ENCODE results near the gene ADAD2.

The ADAD2 gene

GRCh38 chr16:84190731-84191388 is at the start of gene ADAD2:
TSS of gene ADAD2 (plus strand) at chr16:84191157. CDS start at chr16:84191231, 74 bp downstream.
- no peak for DNase-seq

GRCh38 chr16:84143081-84143480 is 47.9 kb upstream of the ADAD2 start:
- DNase-seq = no peak

DNA sequence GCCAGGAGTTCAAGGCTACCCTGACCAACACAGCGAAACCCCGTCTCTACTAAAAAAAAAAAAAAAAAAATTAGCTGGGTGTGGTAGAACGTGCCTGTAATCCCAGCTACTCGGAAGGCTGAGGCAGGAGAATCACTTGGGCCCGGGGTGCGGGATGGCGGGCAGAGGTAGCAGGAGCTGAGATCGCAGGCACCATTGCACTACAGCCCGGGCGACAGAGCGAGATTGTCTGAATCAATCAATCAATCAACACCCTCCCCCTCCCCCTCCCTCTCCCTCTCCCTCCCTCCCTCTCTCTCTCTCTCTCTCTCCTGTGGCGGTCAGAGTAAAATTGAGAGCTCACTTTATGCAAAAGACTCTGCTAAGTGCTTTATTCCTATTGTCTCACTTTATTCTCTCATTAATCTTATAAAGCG is 47.2 kb upstream of the ADAD2 start:
- peak; percentile 21 for DNase-seq

GRCh38 chr16:84144209-84144858 is 46.6 kb upstream of the ADAD2 start:
- peak; percentile 60 for DNase-seq

- DNase-seq = peak; percentile 95
Observed at GRCh38 chr16:84144859-84145639, 45.9 kb upstream of the ADAD2 start, which contains the start of the genes DNAAF1 and HSDL1. TSS of gene DNAAF1 (plus strand) at chr16:84145308. CDS start at chr16:84145441, 133 bp downstream. TSS of gene HSDL1 (minus strand) at chr16:84145177. CDS start at chr16:84131321, 13,856 bp downstream.

DNA sequence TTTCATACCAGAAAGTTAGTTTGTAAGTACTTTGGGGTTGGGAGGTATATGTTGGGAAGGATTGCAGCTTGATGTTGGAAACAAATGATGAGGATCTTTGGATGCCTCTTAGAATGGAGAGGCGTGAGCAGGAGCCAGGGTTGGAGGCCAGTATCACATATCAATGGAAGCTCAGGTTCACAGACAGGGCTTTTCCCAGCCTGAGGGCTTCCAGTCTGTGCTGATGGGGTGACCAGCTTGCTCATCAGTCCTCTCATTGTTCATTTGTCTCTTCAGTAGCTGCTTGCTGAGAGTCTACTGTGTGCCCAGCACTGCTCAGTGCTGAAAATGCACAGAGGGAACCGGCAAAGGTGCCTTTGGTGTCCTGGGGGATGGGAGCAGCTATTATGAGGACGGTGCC is 40.0 kb upstream of the ADAD2 start:
- no peak for DNase-seq

DNA sequence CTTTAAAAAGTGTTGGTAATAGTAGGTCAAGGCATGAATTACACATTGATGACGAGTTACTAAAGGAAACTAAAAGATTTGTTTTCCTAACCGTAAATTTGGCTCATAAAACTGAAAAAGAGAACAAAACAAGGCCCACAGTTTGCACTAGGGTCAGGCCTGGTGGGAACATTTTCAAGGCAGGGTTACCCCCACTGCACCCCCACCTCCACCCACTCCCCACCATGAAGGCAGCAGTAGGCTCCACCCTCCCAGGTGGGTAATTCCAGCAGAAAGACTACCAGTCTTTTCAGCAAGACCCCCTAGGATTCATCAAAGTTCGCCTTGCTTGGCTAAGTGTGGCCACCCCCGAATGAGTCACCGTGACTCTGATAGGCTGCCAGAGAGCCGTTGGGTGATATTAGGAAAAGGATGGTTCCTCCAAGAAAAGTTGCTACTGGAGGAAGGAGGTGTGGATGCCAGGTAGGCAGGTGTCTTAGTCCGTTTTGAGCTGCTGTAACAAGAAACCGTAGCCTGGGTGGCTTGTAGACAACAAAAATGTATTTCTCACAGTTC is 37.2 kb upstream of the ADAD2 start:
- no peak for DNase-seq

GRCh38 chr16:84155226-84155625 is 35.7 kb upstream of the ADAD2 start:
- no peak for DNase-seq

DNA sequence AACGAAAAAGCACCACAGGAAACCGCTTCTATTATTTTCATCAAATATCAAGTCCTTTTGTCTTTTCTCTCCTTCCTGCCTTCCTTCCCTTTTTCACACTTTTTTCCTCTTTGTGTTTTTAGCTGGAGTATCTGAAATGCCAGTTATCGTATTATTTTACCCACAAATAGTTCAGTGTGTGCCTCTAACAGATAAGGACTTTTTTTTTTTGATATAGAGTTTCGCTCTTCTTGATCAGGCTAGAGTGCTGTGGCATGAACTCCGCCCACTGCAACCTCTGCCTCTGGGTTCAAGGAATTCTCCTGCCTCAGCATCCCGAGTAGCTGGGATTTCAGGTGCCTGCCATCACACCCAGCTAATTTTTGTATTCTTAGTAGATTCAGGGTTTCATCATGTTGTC is 35.2 kb upstream of the ADAD2 start:
- peak; percentile 72 for DNase-seq

GRCh38 chr16:84156342-84156784 is 34.6 kb upstream of the ADAD2 start:
- peak; percentile 62 for DNase-seq

DNA sequence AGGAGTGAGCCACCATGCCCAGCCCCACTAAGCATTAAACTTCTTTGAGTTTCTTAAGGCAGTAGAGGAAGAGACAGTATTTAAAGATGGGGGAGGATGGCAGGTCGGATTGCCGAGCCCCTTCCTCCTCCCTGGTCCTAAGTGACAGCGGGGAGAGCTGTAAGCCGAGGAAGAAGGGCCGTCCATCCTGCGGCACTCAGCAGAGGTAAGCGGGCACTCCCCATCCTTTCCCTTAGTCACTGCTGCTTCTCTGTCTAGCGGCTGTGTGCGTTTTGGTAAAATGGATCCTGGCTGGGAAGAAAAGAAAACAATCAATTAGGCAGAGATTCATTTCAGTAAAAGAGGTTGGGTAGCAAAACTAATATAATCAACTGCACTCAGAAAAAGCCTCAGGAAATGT is 31.9 kb upstream of the ADAD2 start:
- DNase-seq = no peak

DNA sequence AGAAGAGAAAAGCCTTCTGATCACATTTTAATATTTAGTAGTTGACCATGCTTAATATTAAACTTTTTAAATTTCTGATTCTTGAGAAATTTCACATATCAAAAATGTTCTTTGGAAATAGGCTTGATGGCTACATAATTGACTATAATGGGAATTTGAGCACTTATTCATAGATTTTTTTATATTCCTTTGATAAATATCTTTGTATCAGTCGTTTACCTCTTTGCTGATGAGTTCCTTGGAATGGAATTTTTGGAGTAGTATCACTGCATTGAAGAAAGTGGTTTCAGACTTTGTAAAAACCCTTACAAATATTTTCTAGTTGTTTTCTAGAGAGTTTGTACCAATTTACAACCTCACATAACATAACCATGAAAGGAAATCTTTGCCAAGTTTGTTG is 31.2 kb upstream of the ADAD2 start:
- no peak for DNase-seq

GRCh38 chr16:84161037-84161436 is 29.9 kb upstream of the ADAD2 start:
- DNase-seq = no peak

DNA sequence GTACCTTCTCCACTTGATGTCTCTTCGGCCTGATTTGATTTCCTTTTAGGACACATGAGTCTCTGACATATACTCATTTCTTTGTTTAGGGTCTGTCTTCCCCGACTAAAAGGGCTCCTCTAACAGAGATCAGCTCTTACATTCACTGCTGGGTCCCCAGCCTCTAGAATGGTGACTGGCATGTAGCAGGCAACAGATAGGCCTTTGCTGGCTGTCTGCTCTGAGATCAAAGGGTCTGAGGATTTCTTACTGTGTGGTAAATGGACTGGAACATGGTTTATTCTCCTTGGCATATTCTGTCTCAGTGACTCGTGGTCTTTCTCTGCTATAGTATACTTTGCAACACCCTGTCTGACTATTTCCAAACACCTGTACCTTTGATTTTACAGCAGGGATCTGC is 29.2 kb upstream of the ADAD2 start:
- no peak for DNase-seq

- no peak for DNase-seq
Observed at GRCh38 chr16:84165746-84166145, 25.2 kb upstream of the ADAD2 start.

- no peak for DNase-seq
Observed at GRCh38 chr16:84166796-84167695, 23.9 kb upstream of the ADAD2 start.

- DNase-seq = no peak
Observed at GRCh38 chr16:84169765-84170310, 21.1 kb upstream of the ADAD2 start.

DNA sequence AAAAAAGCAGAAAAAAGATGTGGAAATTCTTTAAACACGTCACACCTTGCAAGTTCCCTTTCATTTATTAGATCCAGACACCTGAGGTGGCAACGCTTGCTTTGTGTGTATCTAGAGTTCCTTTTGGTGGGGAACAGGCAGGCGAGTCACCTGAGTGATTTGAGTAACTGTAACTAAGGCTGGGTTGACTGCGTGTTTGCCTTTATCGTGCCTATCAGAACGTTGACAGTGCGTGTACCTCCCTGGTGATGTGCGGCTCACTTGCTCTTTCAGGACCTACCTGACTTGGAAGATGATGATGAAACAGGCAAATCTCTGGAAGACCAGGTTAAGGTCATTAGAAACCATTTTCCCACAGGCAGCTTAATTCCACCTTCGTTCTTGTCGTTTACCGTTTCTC is 16.6 kb upstream of the ADAD2 start:
- DNase-seq = no peak

- peak; percentile 74 for DNase-seq
Observed at GRCh38 chr16:84175350-84176081, 15.4 kb upstream of the ADAD2 start.

GRCh38 chr16:84176192-84177053 is 14.5 kb upstream of the ADAD2 start:
- no peak for DNase-seq
